GM12872 (cell line): ENCODE measurements around the gene SRP68.

Experiments
- CTCF ChIP-seq: IDR thresholded peaks from 3 replicates; pipeline ENCODE4 v1.5.1; 2011; ENCODE audit warnings: low read depth, mild to moderate bottlenecking, low read length, moderate library complexity; ENCODE audit not compliant: insufficient read depth

SRP68 gene

GRCh38 chr17:76003915-76004314 lies 68.4 kb downstream of the SRP68 start:
- no peak for TF ChIP-seq CTCF

- TF ChIP-seq CTCF = no peak
Measured at GRCh38 chr17:76002100-76002499, 70.2 kb downstream of the SRP68 start.

- TF ChIP-seq CTCF = no peak
Measured at GRCh38 chr17:76000755-76001521, 71.4 kb downstream of the SRP68 start, which contains the start of gene CDK3. CDK3 (plus strand) TSS chr17:76000855; CDS start chr17:76001426, 571 bp downstream.

GRCh38 chr17:76000016-76000754 lies 72.1 kb downstream of the SRP68 start:
- TF ChIP-seq CTCF = peak; percentile 82

- no peak for TF ChIP-seq CTCF
Measured at GRCh38 chr17:75998327-75998795, 74.0 kb downstream of the SRP68 start.

GRCh38 chr17:75996665-75997590 lies 75.4 kb downstream of the SRP68 start:
- no peak for TF ChIP-seq CTCF

GRCh38 chr17:75995385-75995925 lies 76.9 kb downstream of the SRP68 start:
- TF ChIP-seq CTCF = no peak
